SK-N-SH (cell line): ENCODE measurements around the gene MTUS2. TPM values are rescaled to one million over a fixed set of nuclear protein-coding genes. Genes with fewer than 3 reads are reported as not detected.

Experiments used
- CTCF ChIA-PET: fragments of 300-600, 350-600 bp; formaldehyde crosslinking; extraction: SDS; loops from one replicate; lab custom pipeline; 2021; lab: Yijun Ruan, JAX
- POLR2A ChIA-PET: fragments of 350-600 bp; sonication (Branson Sonifier 250); formaldehyde crosslinking; extraction: SDS; loops from one replicate; lab custom pipeline; 2020; ENCODE audit warnings: antibody characterized with exemption, inconsistent platforms; lab: Yijun Ruan, JAX
- DNase-seq: peaks from one replicate; pipeline ENCODE4 v3.0.0; 2012
- H2AFZ ChIP-seq: fragments of 200-600 bp; sonication (generic); 2 replicates; pipeline ENCODE4 v1.8.1; 2016; ENCODE audit warnings: antibody characterized with exemption, mild to moderate bottlenecking, low read depth
- H3F3A ChIP-seq: fragments of 200-600 bp; sonication (generic); replicated peaks from 2 replicates; pipeline ENCODE3; 2016; ENCODE audit warnings: antibody characterized with exemption, mild to moderate bottlenecking; ENCODE audit not compliant: insufficient read depth
- H3K27ac ChIP-seq, 2 experiments: fragments of 200-500 bp in 1 of 2; fragments of 200-600 bp in 1 of 2; sonication (Bioruptor generic) in 1 of 2; sonication (generic), shearing (Covaris generic) in 1 of 2; 2 replicates each; pipeline versions ENCODE4 v1.5.1 to v1.6.1; 2014 to 2016; ENCODE audit warnings: low read depth in 2 of 2, inconsistent platforms in 1 of 2, low read length in 1 of 2, mild to moderate bottlenecking in 1 of 2, mixed read lengths in 1 of 2
- H3K27me3 ChIP-seq: fragments of 200-600 bp; sonication (generic), shearing (Covaris generic); 2 replicates; pipeline ENCODE4 v1.6.1; 2016; ENCODE audit warnings: mixed run types; ENCODE audit not compliant: insufficient read depth
- H3K36me3 ChIP-seq, 2 experiments: fragments of 200-500 bp in 1 of 2; fragments of 200-600 bp in 1 of 2; sonication (Bioruptor generic) in 1 of 2; sonication (generic) in 1 of 2; replicated peaks in 1 of 2; 2 replicates each; pipeline versions ENCODE3 to v1.5.1; 2014 to 2016; ENCODE audit warnings: low read length in 1 of 2, mild to moderate bottlenecking in 1 of 2; ENCODE audit not compliant: insufficient read depth in 2 of 2, control insufficient read depth in 1 of 2
- H3K4me1 ChIP-seq, 2 experiments: fragments of 200-500 bp in 1 of 2; fragments of 200-600 bp in 1 of 2; sonication (Bioruptor generic) in 1 of 2; sonication (generic), shearing (Covaris generic) in 1 of 2; 2 replicates each; pipeline versions ENCODE4 v1.5.1 to v1.6.1; 2014 to 2016; ENCODE audit warnings: low read depth in 1 of 2, low read length in 1 of 2, mixed run types in 1 of 2; ENCODE audit not compliant: insufficient read depth in 2 of 2, control insufficient read depth in 1 of 2
- H3K4me2 ChIP-seq: fragments of 200-600 bp; sonication (generic), shearing (Covaris generic); 2 replicates; pipeline ENCODE4 v1.6.1; 2017; ENCODE audit warnings: mixed run types
- H3K4me3 ChIP-seq, 2 experiments: fragments of 200-500 bp in 1 of 2; fragments of 200-600 bp in 1 of 2; sonication (Bioruptor generic) in 1 of 2; sonication (generic), shearing (Covaris generic) in 1 of 2; 2 replicates each; pipeline versions ENCODE4 v1.5.1 to v1.8.1; 2014 to 2016; ENCODE audit warnings: low read depth in 2 of 2, inconsistent platforms in 1 of 2, low read length in 1 of 2, mild to moderate bottlenecking in 1 of 2, mixed read lengths in 1 of 2, moderate library complexity in 1 of 2
- H3K79me2 ChIP-seq: fragments of 200-600 bp; sonication (generic); 2 replicates; pipeline ENCODE4 v1.8.1; 2017; ENCODE audit warnings: mild to moderate bottlenecking; ENCODE audit not compliant: insufficient read depth
- H3K9ac ChIP-seq: fragments of 200-600 bp; sonication (generic); 2 replicates; pipeline ENCODE4 v1.6.1; 2017; ENCODE audit warnings: mixed run types
- H3K9me2 ChIP-seq: fragments of 200-600 bp; sonication (generic); 2 replicates; pipeline ENCODE4 v1.6.1; 2017; ENCODE audit warnings: mixed run types
- H3K9me3 ChIP-seq: fragments of 200-600 bp; sonication (generic); 2 replicates; pipeline ENCODE4 v1.6.1; 2017; ENCODE audit warnings: mixed run types, mild to moderate bottlenecking, moderate library complexity
- H4K20me1 ChIP-seq: fragments of 200-600 bp; sonication (generic); 2 replicates; pipeline ENCODE4 v1.6.1; 2017; ENCODE audit warnings: mild to moderate bottlenecking, mixed run types; ENCODE audit not compliant: insufficient read depth
- EP300 ChIP-seq, 2 experiments: IDR thresholded peaks; 2 replicates each; pipeline versions ENCODE4 v1.4.0 to v1.6.1; 2012; ENCODE audit warnings: borderline replicate concordance in 1 of 2, low read depth in 1 of 2, low read length in 1 of 2
- MEF2A ChIP-seq: IDR thresholded peaks from 2 replicates; pipeline ENCODE4 v1.4.0; 2012; ENCODE audit warnings: low read depth, borderline replicate concordance
- MXI1 ChIP-seq: IDR thresholded peaks from 2 replicates; pipeline ENCODE4 v1.6.1; 2012; ENCODE audit warnings: mild to moderate bottlenecking, low read depth, low read length, improper control_type of control experiment
- RAD21 ChIP-seq: IDR thresholded peaks from 2 replicates; pipeline ENCODE4 v1.6.1; 2012; ENCODE audit warnings: mild to moderate bottlenecking, low read length
- RFX5 ChIP-seq: IDR thresholded peaks from 2 replicates; pipeline ENCODE4 v1.6.1; 2012; ENCODE audit warnings: mild to moderate bottlenecking, improper control_type of control experiment, low read length
- RXRA ChIP-seq: IDR thresholded peaks from 2 replicates; pipeline ENCODE4 v1.4.0; 2012; ENCODE audit warnings: low read depth, mild to moderate bottlenecking, borderline replicate concordance
- SIN3A ChIP-seq: IDR thresholded peaks from 2 replicates; pipeline ENCODE4 v1.6.1; 2012; ENCODE audit warnings: low read depth, mild to moderate bottlenecking, low read length, moderate library complexity, borderline replicate concordance
- WGBS: methylation state at CpG from one replicate; pipeline ENCODE4 v1.1.6; 2017; ENCODE audit warnings: low lambda C conversion rate; 5-methylcytosine and 5-hydroxymethylcytosine counted together
- polyA plus RNA-seq, 3 experiments: library from polyadenylated mRNA; depleted of rRNA; stranded (reverse); fragments of >200 nt; gene quantifications; 2 replicates each; pipeline ENCODE4 v1.2.3, GENCODE V29; 2012
- small RNA-seq, 7 experiments: library from RNA; depleted of rRNA; stranded (forward); fragments of <200 nt; gene quantifications; one replicate each; pipeline ENCODE3, GENCODE V24; 2012
- TF ChIP-seq, protein P1 (sequence below): fragments of 150-350 bp; IDR thresholded peaks from 2 replicates; pipeline ENCODE4 v1.6.1; 2016; ENCODE audit warnings: mild to moderate bottlenecking, low read depth, low read length
- TF ChIP-seq, protein P2 (sequence below): IDR thresholded peaks from 2 replicates; pipeline ENCODE4 v1.4.0; 2012; ENCODE audit warnings: low read depth, borderline replicate concordance
- TF ChIP-seq, protein P3 (sequence below): IDR thresholded peaks from 2 replicates; pipeline ENCODE4 v1.4.0; 2012; ENCODE audit warnings: low read depth
- TF ChIP-seq, protein P4 (sequence below): IDR thresholded peaks from 2 replicates; pipeline ENCODE4 v1.6.1; 2012; ENCODE audit warnings: mild to moderate bottlenecking, low read depth, low read length, moderate library complexity

The MTUS2 gene
- polyA plus RNA-seq, 1 of the 3 experiments (the other 2 are of a cell fraction) = 1.7 TPM

DNA sequence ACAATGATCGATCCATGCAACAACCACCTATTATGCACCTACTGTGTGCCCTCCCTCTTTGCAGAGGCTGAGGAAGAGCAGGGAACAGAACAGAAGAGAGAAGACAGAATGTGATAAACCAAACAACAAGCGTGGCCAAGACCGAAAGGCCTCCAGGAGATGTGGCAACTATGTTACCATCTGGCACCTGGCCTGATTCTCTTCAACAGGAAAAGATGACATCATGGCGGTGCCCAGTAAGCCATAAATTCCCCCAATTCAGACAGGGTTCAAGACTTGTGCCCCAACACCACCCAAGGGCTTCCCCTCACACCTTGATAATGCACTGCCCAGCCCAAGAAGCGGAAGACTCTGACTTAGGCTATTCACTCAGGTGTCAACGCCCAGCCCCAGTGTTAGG, 731.1 kb downstream of the MTUS2 start:
- POLR2A ChIA-PET = no interaction called here
- TF ChIP-seq, protein P1, sequence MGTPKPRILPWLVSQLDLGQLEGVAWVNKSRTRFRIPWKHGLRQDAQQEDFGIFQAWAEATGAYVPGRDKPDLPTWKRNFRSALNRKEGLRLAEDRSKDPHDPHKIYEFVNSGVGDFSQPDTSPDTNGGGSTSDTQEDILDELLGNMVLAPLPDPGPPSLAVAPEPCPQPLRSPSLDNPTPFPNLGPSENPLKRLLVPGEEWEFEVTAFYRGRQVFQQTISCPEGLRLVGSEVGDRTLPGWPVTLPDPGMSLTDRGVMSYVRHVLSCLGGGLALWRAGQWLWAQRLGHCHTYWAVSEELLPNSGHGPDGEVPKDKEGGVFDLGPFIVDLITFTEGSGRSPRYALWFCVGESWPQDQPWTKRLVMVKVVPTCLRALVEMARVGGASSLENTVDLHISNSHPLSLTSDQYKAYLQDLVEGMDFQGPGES = no peak
- TF ChIP-seq EP300 (IDR thresholded peaks at IDR 0.05; ENCODE audit: borderline replicate concordance in 1 of 2, low read depth in 1 of 2, low read length in 1 of 2) = no peak
- TF ChIP-seq, protein P2, sequence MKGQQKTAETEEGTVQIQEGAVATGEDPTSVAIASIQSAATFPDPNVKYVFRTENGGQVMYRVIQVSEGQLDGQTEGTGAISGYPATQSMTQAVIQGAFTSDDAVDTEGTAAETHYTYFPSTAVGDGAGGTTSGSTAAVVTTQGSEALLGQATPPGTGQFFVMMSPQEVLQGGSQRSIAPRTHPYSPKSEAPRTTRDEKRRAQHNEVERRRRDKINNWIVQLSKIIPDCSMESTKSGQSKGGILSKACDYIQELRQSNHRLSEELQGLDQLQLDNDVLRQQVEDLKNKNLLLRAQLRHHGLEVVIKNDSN = no peak
- no peak for TF ChIP-seq MXI1
- no peak for TF ChIP-seq RAD21
- TF ChIP-seq, protein P3, sequence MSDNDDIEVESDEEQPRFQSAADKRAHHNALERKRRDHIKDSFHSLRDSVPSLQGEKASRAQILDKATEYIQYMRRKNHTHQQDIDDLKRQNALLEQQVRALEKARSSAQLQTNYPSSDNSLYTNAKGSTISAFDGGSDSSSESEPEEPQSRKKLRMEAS = no peak
- TF ChIP-seq, protein P4, sequence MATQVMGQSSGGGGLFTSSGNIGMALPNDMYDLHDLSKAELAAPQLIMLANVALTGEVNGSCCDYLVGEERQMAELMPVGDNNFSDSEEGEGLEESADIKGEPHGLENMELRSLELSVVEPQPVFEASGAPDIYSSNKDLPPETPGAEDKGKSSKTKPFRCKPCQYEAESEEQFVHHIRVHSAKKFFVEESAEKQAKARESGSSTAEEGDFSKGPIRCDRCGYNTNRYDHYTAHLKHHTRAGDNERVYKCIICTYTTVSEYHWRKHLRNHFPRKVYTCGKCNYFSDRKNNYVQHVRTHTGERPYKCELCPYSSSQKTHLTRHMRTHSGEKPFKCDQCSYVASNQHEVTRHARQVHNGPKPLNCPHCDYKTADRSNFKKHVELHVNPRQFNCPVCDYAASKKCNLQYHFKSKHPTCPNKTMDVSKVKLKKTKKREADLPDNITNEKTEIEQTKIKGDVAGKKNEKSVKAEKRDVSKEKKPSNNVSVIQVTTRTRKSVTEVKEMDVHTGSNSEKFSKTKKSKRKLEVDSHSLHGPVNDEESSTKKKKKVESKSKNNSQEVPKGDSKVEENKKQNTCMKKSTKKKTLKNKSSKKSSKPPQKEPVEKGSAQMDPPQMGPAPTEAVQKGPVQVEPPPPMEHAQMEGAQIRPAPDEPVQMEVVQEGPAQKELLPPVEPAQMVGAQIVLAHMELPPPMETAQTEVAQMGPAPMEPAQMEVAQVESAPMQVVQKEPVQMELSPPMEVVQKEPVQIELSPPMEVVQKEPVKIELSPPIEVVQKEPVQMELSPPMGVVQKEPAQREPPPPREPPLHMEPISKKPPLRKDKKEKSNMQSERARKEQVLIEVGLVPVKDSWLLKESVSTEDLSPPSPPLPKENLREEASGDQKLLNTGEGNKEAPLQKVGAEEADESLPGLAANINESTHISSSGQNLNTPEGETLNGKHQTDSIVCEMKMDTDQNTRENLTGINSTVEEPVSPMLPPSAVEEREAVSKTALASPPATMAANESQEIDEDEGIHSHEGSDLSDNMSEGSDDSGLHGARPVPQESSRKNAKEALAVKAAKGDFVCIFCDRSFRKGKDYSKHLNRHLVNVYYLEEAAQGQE = no peak
- no peak for TF ChIP-seq RFX5
- no peak for TF ChIP-seq SIN3A
- TF ChIP-seq MEF2A = no peak
- no peak for TF ChIP-seq RXRA
- TF ChIP-seq, all 33 proteins: peak for 0
- H3K27ac ChIP-seq = no peak overlapping the region
- H3K9me3 ChIP-seq = no peaks in the 10 kb centered on the region
- H3K36me3 ChIP-seq = peaks cover 34 to 38% of the 10 kb centered on the region in 2 experiments
- CTCF ChIA-PET = no interaction called here
- H3K27me3 ChIP-seq = no peaks in the 10 kb centered on the region
- H3K9ac ChIP-seq = no peak overlapping the region
- H3F3A ChIP-seq = peaks cover 5% of the 10 kb centered on the region
- H3K4me3 ChIP-seq = no peak overlapping the region
- H3K4me2 ChIP-seq = no peak overlapping the region
- peaks cover 4 to 6% of the 10 kb centered on the region in 2 experiments; a peak in 2 of 4 replicates for H3K4me1 ChIP-seq
- H3K79me2 ChIP-seq = peaks cover 96% of the 10 kb centered on the region
- no peak overlapping the region for H2AFZ ChIP-seq
- no peak for DNase-seq
- no peaks in the 10 kb centered on the region for H3K9me2 ChIP-seq
- 93% methylated on average over 5 of the region's 6 CpGs for WGBS
- peaks cover 31% of the 10 kb centered on the region for H4K20me1 ChIP-seq

Small RNAs within 50 kb of the gene (small RNA-seq; reads per million reads assigned to genes)
- gene AL359741.1 = 0 reads per million in 7 experiments

Other genes starting within 250 kb of the MTUS2 start
- 37.1 and 39.8 TPM in 2 replicates for gene POMP, start 161.2 kb upstream of the MTUS2 start, polyA plus RNA-seq (2012; rRNA removed)
- gene SLC46A3, start 101.4 kb upstream of the MTUS2 start, polyA plus RNA-seq (2012; rRNA removed) = 2.0 and 3.2 TPM in 2 replicates